HG03575 (cell line): ENCODE data around the gene MAMDC4.

Source experiments
- ATAC-seq: cut with Tn5 transposase; IDR thresholded peaks from one replicate; pipeline ENCODE4 v1.9.1; 2021; ENCODE audit not compliant: unreplicated experiment, insufficient number of reproducible peaks, low FRiP score; ENCODE audit errors: extremely low read depth

Gene MAMDC4

GRCh38 chr9:136846376-136847087 lies 5.6 kb upstream of the MAMDC4 start:
- no peak for ATAC-seq

- ATAC-seq, result no peak
Observed at GRCh38 chr9:136847088-136847825, 4.9 kb upstream of the MAMDC4 start.

- no peak for ATAC-seq
Observed at GRCh38 chr9:136847826-136848392, 4.2 kb upstream of the MAMDC4 start.

- ATAC-seq, result no peak
Observed at GRCh38 chr9:136848393-136849037, 3.6 kb upstream of the MAMDC4 start.

- ATAC-seq, result peak; percentile 41
Observed at GRCh38 chr9:136849038-136849959, 2.8 kb upstream of the MAMDC4 start, which contains the start of gene PHPT1. PHPT1 (plus strand) TSS chr9:136849409; CDS start chr9:136849431, 22 bp downstream.

- ATAC-seq, result no peak
Observed at GRCh38 chr9:136849960-136850865, 1.9 kb upstream of the MAMDC4 start.

GRCh38 chr9:136850866-136851775 lies 1.0 kb upstream of the MAMDC4 start:
- ATAC-seq, result no peak

- ATAC-seq, result no peak
Observed at GRCh38 chr9:136852664-136853595, 784 bp downstream of the MAMDC4 start.

- ATAC-seq, result no peak
Observed at GRCh38 chr9:136853596-136854112, 1.5 kb downstream of the MAMDC4 start.

GRCh38 chr9:136854113-136854841 lies 2.1 kb downstream of the MAMDC4 start:
- no peak for ATAC-seq

GRCh38 chr9:136854842-136855460 lies 2.8 kb downstream of the MAMDC4 start:
- ATAC-seq, result no peak

GRCh38 chr9:136855461-136856078 lies 3.4 kb downstream of the MAMDC4 start:
- no peak for ATAC-seq

- ATAC-seq, result no peak
Observed at GRCh38 chr9:136856079-136856476, 3.9 kb downstream of the MAMDC4 start.

GRCh38 chr9:136856541-136857141 lies 4.5 kb downstream of the MAMDC4 start:
- no peak for ATAC-seq
